Measurements from ENCODE around the gene DNAJC22. TPM values are rescaled to one million over a fixed set of nuclear protein-coding genes. Genes with fewer than 3 reads are reported as not detected.

DNAJC22 gene
- total RNA-seq, 1 donor from 2014 or later: not detected

DNA sequence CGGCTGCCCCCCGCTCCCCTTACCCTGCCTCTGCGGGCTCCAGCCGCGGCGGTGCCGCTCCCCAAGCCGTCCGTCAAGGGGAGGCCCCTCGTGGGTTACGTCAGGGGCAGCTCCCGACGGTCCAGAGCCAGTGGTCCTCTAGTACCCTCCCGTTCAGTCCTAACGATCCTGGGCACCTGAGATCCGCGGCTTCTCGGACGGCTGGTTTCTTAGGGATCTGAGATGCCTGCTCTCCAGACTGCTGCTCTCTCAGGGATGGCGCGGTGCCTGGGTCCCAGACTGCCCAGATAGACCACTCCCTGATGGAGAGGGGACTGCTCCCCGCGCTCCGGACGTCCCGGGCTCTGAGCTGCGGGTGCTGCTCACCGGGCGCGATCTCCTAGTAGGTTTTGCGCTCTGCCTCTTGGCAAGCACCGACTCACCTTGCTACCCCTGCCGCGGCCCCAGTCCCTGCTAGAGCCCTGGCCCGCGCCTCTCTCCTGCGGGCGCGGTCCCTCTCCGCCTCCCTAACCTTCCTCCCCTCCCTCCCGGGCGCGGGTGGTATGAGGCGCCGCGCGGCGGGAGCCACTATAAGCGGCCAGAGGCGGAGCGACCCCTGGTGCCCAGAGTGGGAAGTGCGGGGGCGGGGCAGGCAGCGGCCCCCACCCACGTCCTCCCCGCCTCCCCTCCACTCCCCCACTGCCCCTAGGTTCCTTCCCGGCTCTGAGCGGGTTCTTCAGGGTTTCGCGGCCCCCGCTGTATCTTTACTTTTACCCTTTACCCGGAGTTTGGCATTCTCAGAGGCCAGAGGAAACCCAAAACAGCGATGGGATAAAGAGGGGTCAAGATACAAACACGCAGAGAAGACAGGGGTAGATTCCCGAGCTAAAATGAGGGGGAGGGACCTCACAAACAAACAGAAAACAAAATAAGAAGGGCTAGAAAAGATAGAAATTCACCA, 9.8 kb upstream of the DNAJC22 start, which contains the start of gene C1QL4:
Gene C1QL4 (minus strand): TSS at position 544 of the 940 bp plus-strand sequence. CDS start 711 bp downstream, outside the sequence.
- H3K9ac ChIP-seq (ENCODE audit: low read depth in 1 of 3, low read length in 3 of 3): no peak within 1 kb of the TSS
- H3K9me3 ChIP-seq (ENCODE audit: control insufficient read depth in 3 of 3, low read length in 3 of 3): no peaks in the 10 kb centered on the region
- H3K27me3 ChIP-seq (ENCODE audit: control insufficient read depth in 3 of 3, insufficient read depth in 3 of 3, low read length in 3 of 3): peaks cover 49 to 76% (median 64%) of the 10 kb centered on the region in 3 donors
- H3K27ac ChIP-seq (ENCODE audit: low read depth, low read length): no peak within 1 kb of the TSS
- H3K4me3 ChIP-seq (ENCODE audit: low read length in 3 of 3): peak within 1 kb of the TSS; percentile 3 to 41 (median 29)
- H3K36me3 ChIP-seq (ENCODE audit: control insufficient read depth in 3 of 3, insufficient read depth in 3 of 3, low read length in 3 of 3): no peaks in the 10 kb centered on the region
- H3K4me1 ChIP-seq (ENCODE audit: control insufficient read depth in 3 of 3, insufficient read depth in 3 of 3, low read length in 3 of 3): peaks cover 6 to 9% (median 8%) of the 10 kb centered on the region in 3 donors

GRCh38 chr12:49338830-49339463, 7.7 kb upstream of the DNAJC22 start:
- Histone ChIP-seq H3K4me1 (ENCODE audit: control insufficient read depth in 3 of 3, insufficient read depth in 3 of 3, low read length in 3 of 3) (peaks cover 19 to 27% (median 22%) of the 10 kb centered on the region in 3 donors), H3K27me3 (ENCODE audit: control insufficient read depth in 3 of 3, insufficient read depth in 3 of 3, low read length in 3 of 3) (peaks cover 60 to 79% (median 77%) of the 10 kb centered on the region in 3 donors), H3K9ac (ENCODE audit: low read depth in 1 of 3, low read length in 3 of 3) (no peak overlapping the region), H3K9me3 (ENCODE audit: control insufficient read depth in 3 of 3, low read length in 3 of 3) (no peaks in the 10 kb centered on the region), H3K36me3 (ENCODE audit: control insufficient read depth in 3 of 3, insufficient read depth in 3 of 3, low read length in 3 of 3) (no peaks in the 10 kb centered on the region), H3K4me3 (ENCODE audit: low read length in 3 of 3) (no peak overlapping the region), H3K27ac (ENCODE audit: low read depth, low read length) (no peak overlapping the region)

DNA sequence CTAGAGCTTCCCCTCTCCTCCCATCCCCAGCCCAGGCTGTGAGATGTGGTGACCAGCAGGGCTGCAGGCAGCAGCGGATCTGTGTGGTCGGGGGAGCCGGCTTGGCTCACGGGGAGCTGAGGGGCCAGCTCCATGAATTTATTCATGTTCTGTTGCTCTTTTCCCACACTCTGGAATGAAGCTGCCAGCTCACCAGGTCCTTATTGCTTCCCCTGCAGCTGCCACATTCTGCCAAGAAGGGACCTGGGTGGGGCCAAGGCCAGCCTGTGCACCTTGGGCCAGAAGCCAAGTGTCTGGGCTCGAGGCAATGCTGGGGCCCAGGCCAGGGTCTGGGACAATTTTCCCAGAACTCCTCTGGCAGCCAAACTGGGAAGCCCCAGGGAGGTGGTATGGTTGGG, 7.2 kb upstream of the DNAJC22 start:
- H3K27me3 ChIP-seq (ENCODE audit: control insufficient read depth in 3 of 3, insufficient read depth in 3 of 3, low read length in 3 of 3): peaks cover 58 to 78% (median 77%) of the 10 kb centered on the region in 3 donors
- H3K36me3 ChIP-seq (ENCODE audit: control insufficient read depth in 3 of 3, insufficient read depth in 3 of 3, low read length in 3 of 3): no peaks in the 10 kb centered on the region
- H3K27ac ChIP-seq (ENCODE audit: low read depth, low read length): no peak overlapping the region
- H3K9me3 ChIP-seq (ENCODE audit: control insufficient read depth in 3 of 3, low read length in 3 of 3): no peaks in the 10 kb centered on the region
- H3K4me3 ChIP-seq (ENCODE audit: low read length in 3 of 3): no peak overlapping the region
- H3K4me1 ChIP-seq (ENCODE audit: control insufficient read depth in 3 of 3, insufficient read depth in 3 of 3, low read length in 3 of 3): peaks cover 19 to 27% (median 24%) of the 10 kb centered on the region in 3 donors
- H3K9ac ChIP-seq (ENCODE audit: low read depth in 1 of 3, low read length in 3 of 3): no peak overlapping the region

- H3K27ac ChIP-seq (ENCODE audit: low read depth, low read length): no peak overlapping the region
- no peak overlapping the region for H3K4me3 ChIP-seq (ENCODE audit: low read length in 3 of 3)
- no peak overlapping the region for H3K9ac ChIP-seq (ENCODE audit: low read depth in 1 of 3, low read length in 3 of 3)
- peaks cover 53 to 76% (median 71%) of the 10 kb centered on the region in 3 donors for H3K27me3 ChIP-seq (ENCODE audit: control insufficient read depth in 3 of 3, insufficient read depth in 3 of 3, low read length in 3 of 3)
- no peaks in the 10 kb centered on the region for H3K9me3 ChIP-seq (ENCODE audit: control insufficient read depth in 3 of 3, low read length in 3 of 3)
- H3K4me1 ChIP-seq (ENCODE audit: control insufficient read depth in 3 of 3, insufficient read depth in 3 of 3, low read length in 3 of 3): peaks cover 19 to 27% (median 24%) of the 10 kb centered on the region in 3 donors
- no peaks in the 10 kb centered on the region for H3K36me3 ChIP-seq (ENCODE audit: control insufficient read depth in 3 of 3, insufficient read depth in 3 of 3, low read length in 3 of 3)
Measured at GRCh38 chr12:49340095-49340870, 6.4 kb upstream of the DNAJC22 start.

GRCh38 chr12:49340971-49341776, 5.5 kb upstream of the DNAJC22 start:
- Histone ChIP-seq H3K4me3 (ENCODE audit: low read length in 3 of 3) (no peak overlapping the region), H3K36me3 (ENCODE audit: control insufficient read depth in 3 of 3, insufficient read depth in 3 of 3, low read length in 3 of 3) (no peaks in the 10 kb centered on the region), H3K27ac (ENCODE audit: low read depth, low read length) (no peak overlapping the region), H3K9ac (ENCODE audit: low read depth in 1 of 3, low read length in 3 of 3) (no peak overlapping the region), H3K27me3 (ENCODE audit: control insufficient read depth in 3 of 3, insufficient read depth in 3 of 3, low read length in 3 of 3) (peaks cover 52 to 75% (median 70%) of the 10 kb centered on the region in 3 donors), H3K4me1 (ENCODE audit: control insufficient read depth in 3 of 3, insufficient read depth in 3 of 3, low read length in 3 of 3) (peaks cover 28 to 36% (median 31%) of the 10 kb centered on the region in 3 donors), H3K9me3 (ENCODE audit: control insufficient read depth in 3 of 3, low read length in 3 of 3) (no peaks in the 10 kb centered on the region)

GRCh38 chr12:49341777-49342065, 5.0 kb upstream of the DNAJC22 start:
- Histone ChIP-seq H3K4me1 (ENCODE audit: control insufficient read depth in 3 of 3, insufficient read depth in 3 of 3, low read length in 3 of 3) (peaks cover 29 to 38% (median 33%) of the 10 kb centered on the region in 3 donors), H3K4me3 (ENCODE audit: low read length in 3 of 3) (no peak overlapping the region), H3K27ac (ENCODE audit: low read depth, low read length) (no peak overlapping the region), H3K27me3 (ENCODE audit: control insufficient read depth in 3 of 3, insufficient read depth in 3 of 3, low read length in 3 of 3) (peaks cover 52 to 75% (median 70%) of the 10 kb centered on the region in 3 donors), H3K36me3 (ENCODE audit: control insufficient read depth in 3 of 3, insufficient read depth in 3 of 3, low read length in 3 of 3) (no peaks in the 10 kb centered on the region), H3K9ac (ENCODE audit: low read depth in 1 of 3, low read length in 3 of 3) (no peak overlapping the region), H3K9me3 (ENCODE audit: control insufficient read depth in 3 of 3, low read length in 3 of 3) (no peaks in the 10 kb centered on the region)

GRCh38 chr12:49342066-49342913, 4.4 kb upstream of the DNAJC22 start:
- Histone ChIP-seq H3K27ac (ENCODE audit: low read depth, low read length) (no peak overlapping the region), H3K4me1 (ENCODE audit: control insufficient read depth in 3 of 3, insufficient read depth in 3 of 3, low read length in 3 of 3) (peaks cover 32 to 40% (median 35%) of the 10 kb centered on the region in 3 donors), H3K36me3 (ENCODE audit: control insufficient read depth in 3 of 3, insufficient read depth in 3 of 3, low read length in 3 of 3) (no peaks in the 10 kb centered on the region), H3K4me3 (ENCODE audit: low read length in 3 of 3) (peak overlapping the region; percentile 48 to 56 (median 54)), H3K9me3 (ENCODE audit: control insufficient read depth in 3 of 3, low read length in 3 of 3) (no peaks in the 10 kb centered on the region), H3K27me3 (ENCODE audit: control insufficient read depth in 3 of 3, insufficient read depth in 3 of 3, low read length in 3 of 3) (peaks cover 55 to 76% (median 73%) of the 10 kb centered on the region in 3 donors), H3K9ac (ENCODE audit: low read depth in 1 of 3, low read length in 3 of 3) (peak overlapping the region; percentile 33 to 56 (median 45))

GRCh38 chr12:49342914-49343731, 3.6 kb upstream of the DNAJC22 start:
- no peaks in the 10 kb centered on the region for H3K9me3 ChIP-seq (ENCODE audit: control insufficient read depth in 3 of 3, low read length in 3 of 3)
- peak overlapping the region; percentile 41 to 54 (median 48) for H3K4me3 ChIP-seq (ENCODE audit: low read length in 3 of 3)
- H3K27ac ChIP-seq (ENCODE audit: low read depth, low read length): no peak overlapping the region
- no peaks in the 10 kb centered on the region for H3K36me3 ChIP-seq (ENCODE audit: control insufficient read depth in 3 of 3, insufficient read depth in 3 of 3, low read length in 3 of 3)
- H3K27me3 ChIP-seq (ENCODE audit: control insufficient read depth in 3 of 3, insufficient read depth in 3 of 3, low read length in 3 of 3): peaks cover 58 to 76% (median 76%) of the 10 kb centered on the region in 3 donors
- H3K4me1 ChIP-seq (ENCODE audit: control insufficient read depth in 3 of 3, insufficient read depth in 3 of 3, low read length in 3 of 3): peaks cover 40 to 47% (median 43%) of the 10 kb centered on the region in 3 donors
- H3K9ac ChIP-seq (ENCODE audit: low read depth in 1 of 3, low read length in 3 of 3): peak overlapping the region; percentile 33 to 56 (median 50)

Data from skeletal muscle tissue (tissue), 4 donors.